Suprapubic skin (tissue), 4 donors: ENCODE data around the gene MYB.

ENCODE experiments used
- CTCF ChIP-seq, 2 donors: fragments of 200-600 bp in 1 of 2; fragments of 450-650 bp in 1 of 2; sonication (generic) in 1 of 2; IDR thresholded peaks; one replicate each; pipeline ENCODE4 v1.5.1; 2016 to 2019; ENCODE audit warnings: antibody characterized with exemption in 2 of 2, mild to moderate bottlenecking in 1 of 2, moderate library complexity in 1 of 2
- EP300 ChIP-seq: sonication (generic); formaldehyde crosslinking; IDR thresholded peaks from one replicate; pipeline ENCODE4 v1.6.1; 2017; ENCODE audit warnings: antibody characterized with exemption
- POLR2A ChIP-seq, 2 donors: fragments of 450-650 bp; IDR thresholded peaks; one replicate each; pipeline ENCODE4 v1.6.1; 2017; ENCODE audit warnings: antibody characterized with exemption in 2 of 2, mild to moderate bottlenecking in 2 of 2, moderate library complexity in 2 of 2
- POLR2AphosphoS5 ChIP-seq, 3 donors: sonication (generic); formaldehyde crosslinking; IDR thresholded peaks; one replicate each; pipeline ENCODE4 v1.6.1; 2017; ENCODE audit warnings: antibody characterized with exemption in 3 of 3

- TF ChIP-seq CTCF (IDR thresholded peaks at IDR 0.05) (no peak), POLR2A (IDR thresholded peaks at IDR 0.05) (no peak), POLR2AphosphoS5 (IDR thresholded peaks at IDR 0.05) (no peak), EP300 (no peak)
These were observed 5.0 kb upstream of the MYB start for GRCh38 chr6:135176058-135176457.
